ENCODE results near the gene PTGER1.

DNA sequence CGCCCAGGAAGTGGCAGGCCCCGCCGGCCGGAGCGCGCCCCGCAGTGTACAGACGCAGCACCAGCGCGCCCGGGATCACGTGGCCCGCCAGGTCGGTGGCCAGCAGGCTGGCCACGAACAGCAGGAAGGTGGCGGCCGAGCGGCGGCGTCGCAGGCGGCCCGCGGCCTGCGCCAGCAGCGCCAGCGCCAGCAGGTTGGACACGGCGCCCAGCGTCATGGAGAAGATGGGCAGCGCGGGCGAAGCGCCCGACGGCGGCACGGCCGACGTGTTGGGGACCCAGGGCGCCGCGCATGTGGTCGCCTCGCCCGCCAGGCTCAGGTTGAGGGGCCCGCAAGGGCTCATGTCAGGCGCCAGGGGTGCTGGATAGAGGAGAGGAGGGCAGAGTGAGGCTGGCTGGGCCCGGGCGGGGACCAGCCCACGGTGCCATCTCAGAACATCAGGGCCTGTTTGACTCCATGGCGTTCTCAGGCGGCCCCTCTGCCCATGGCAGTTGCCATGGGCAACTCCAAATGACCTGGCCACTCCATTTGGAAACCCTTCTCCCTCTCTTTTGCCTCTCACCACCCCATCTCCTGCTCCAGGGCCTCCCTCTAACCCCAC, 1.1 kb downstream of the PTGER1 start:
- no peak for TF ChIP-seq NR3C1 (CRISPR knock-in tag; IDR thresholded peaks at IDR 0.05)
- no peak for TF ChIP-seq NR1H2 (CRISPR knock-in tag; IDR thresholded peaks at IDR 0.05; ENCODE audit: borderline replicate concordance, low read depth)
- no peak for TF ChIP-seq ETV5 (CRISPR knock-in tag; IDR thresholded peaks at IDR 0.05; ENCODE audit: borderline replicate concordance)
- TF ChIP-seq MYC (CRISPR knock-in tag; IDR thresholded peaks at IDR 0.05; ENCODE audit: borderline replicate concordance) = no peak
- TF ChIP-seq, protein P1, sequence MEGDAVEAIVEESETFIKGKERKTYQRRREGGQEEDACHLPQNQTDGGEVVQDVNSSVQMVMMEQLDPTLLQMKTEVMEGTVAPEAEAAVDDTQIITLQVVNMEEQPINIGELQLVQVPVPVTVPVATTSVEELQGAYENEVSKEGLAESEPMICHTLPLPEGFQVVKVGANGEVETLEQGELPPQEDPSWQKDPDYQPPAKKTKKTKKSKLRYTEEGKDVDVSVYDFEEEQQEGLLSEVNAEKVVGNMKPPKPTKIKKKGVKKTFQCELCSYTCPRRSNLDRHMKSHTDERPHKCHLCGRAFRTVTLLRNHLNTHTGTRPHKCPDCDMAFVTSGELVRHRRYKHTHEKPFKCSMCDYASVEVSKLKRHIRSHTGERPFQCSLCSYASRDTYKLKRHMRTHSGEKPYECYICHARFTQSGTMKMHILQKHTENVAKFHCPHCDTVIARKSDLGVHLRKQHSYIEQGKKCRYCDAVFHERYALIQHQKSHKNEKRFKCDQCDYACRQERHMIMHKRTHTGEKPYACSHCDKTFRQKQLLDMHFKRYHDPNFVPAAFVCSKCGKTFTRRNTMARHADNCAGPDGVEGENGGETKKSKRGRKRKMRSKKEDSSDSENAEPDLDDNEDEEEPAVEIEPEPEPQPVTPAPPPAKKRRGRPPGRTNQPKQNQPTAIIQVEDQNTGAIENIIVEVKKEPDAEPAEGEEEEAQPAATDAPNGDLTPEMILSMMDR (CRISPR knock-in tag; IDR thresholded peaks at IDR 0.05) = no peak
- no peak for TF ChIP-seq SRY (CRISPR knock-in tag; IDR thresholded peaks at IDR 0.05)
